ENCODE measurements around the gene NBL1.

NBL1 gene

DNA sequence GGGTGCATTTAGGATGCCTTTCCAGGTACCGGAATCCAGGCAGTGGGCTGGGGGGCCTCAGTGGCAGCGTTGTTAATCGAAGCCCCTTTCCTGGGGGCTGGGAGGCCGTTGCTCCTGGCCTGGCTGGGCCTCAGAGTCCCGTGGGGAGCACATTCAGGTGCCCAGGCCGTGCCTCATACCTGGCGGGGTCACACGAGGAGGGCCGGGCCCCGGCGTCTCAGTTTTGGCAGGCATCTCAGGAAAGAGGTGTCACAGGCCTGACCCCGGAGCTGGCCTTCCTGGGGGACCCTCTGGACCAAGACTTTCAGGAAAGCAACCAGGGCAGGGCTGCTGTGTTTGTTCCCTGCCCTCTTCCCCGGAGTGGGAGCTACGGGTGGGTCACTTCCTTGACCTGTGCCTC lies 4.1 kb downstream of the NBL1 start:
- no peak overlapping the region for H3K4me2 ChIP-seq

DNA sequence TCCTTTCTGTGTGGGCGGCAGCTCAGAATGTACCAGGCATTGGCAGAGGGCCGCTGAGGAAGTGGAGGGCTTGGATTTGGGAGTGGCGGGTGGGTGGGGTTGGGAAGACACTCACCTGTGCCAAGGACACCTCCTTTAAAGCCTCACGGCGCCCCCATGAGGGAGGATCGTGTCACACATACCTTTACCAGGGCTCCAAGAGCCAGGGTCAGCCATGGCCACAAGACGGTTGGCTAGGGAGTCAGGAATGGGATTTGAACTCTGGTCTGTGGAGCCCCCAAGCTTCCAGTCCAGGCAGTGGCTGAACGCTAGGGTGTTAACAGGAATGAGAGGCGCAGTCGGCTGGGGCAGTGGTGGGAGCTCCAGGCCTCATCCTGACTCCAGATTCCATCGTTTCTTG lies 4.6 kb downstream of the NBL1 start:
- Histone ChIP-seq H3K4me1 (peaks cover 0 to 22% (median 11%) of the 10 kb centered on the region in 10 experiments; a peak in 16 of 20 replicates), H3K4me3 (no peak overlapping the region), H3K9ac (no peak overlapping the region), H3K9me3 (replicated peaks in 1 of 11) (no peaks in the 10 kb centered on the region), H4K20me1 (peaks cover 0 to 59% (median 32%) of the 10 kb centered on the region in 11 experiments; a peak in 17 of 22 replicates), H3K36me3 (no peaks in the 10 kb centered on the region), H3K27ac (no peak overlapping the region), H3K27me3 (peaks cover 39 to 48% (median 44%) of the 10 kb centered on the region in 11 experiments), H3K4me2 (no peak overlapping the region)
- no peak for TF ChIP-seq Cebpa-rat (IDR thresholded peaks at IDR 0.05)

More for the DNA sequence above, 4.1 kb downstream of the NBL1 start:
- no peak for TF ChIP-seq Cebpa-rat (IDR thresholded peaks at IDR 0.05)
- no peak overlapping the region for H3K4me3 ChIP-seq
- peaks cover 0 to 64% (median 35%) of the 10 kb centered on the region in 11 experiments; a peak in 17 of 22 replicates for H4K20me1 ChIP-seq
- no peak overlapping the region for H3K9ac ChIP-seq
- H3K4me1 ChIP-seq, result peaks cover 0 to 24% (median 14%) of the 10 kb centered on the region in 10 experiments; a peak in 16 of 20 replicates
- H3K36me3 ChIP-seq, result no peaks in the 10 kb centered on the region
- H3K27me3 ChIP-seq, result peaks cover 44 to 52% (median 49%) of the 10 kb centered on the region in 11 experiments
- no peak overlapping the region for H3K27ac ChIP-seq
- H3K9me3 ChIP-seq (replicated peaks in 1 of 11), result no peaks in the 10 kb centered on the region

DNA sequence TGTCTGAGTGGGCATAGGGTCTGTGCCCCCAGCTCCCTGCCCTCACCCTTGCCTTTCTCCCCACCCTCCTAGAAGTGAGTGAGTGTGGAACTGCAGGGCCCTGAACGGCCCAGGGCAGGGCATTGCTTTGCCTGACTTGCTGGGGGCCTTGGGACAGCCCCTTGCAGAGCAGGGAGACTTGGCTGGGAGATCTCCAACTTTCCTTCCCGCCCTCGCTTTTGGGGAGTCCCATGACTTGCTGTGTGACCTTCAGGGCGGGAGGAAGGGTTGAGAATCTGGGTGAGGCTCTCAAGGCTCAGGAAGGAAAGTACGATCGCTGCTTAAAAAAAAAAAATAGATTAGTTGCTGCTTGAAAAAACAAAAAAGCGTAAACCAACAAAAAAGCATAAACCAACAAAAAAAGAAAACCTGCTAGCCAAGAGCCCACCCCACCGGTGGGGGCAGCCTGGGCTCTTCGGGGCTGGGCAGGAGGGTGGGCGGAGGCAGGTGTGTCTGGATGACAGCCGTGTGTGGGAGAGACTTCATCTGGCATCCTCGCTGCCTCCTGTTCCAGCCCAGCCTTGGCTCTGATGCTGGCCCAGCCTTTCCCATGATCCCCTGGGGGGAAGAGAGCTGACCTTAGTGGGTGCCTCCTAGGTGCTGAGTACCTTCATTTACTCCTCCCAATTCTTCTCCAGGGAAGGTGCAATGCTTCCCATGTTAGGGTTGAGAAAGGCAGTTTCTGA lies 6.5 kb downstream of the NBL1 start:
- Histone ChIP-seq H3K4me3 (no peak overlapping the region), H3K9me3 (replicated peaks in 1 of 11) (no peaks in the 10 kb centered on the region), H3K4me2 (peak overlapping the region in 4 of 11 experiments; percentile 10 to 32 (median 19); a peak in 5 of 22 replicates), H3K27ac (no peak overlapping the region), H4K20me1 (peaks cover 0 to 48% (median 22%) of the 10 kb centered on the region in 11 experiments; a peak in 17 of 22 replicates), H3K9ac (peak overlapping the region in 3 of 11 experiments; percentile 0 to 13 (median 10); a peak in 1 of 22 replicates), H3K27me3 (peaks cover 21 to 29% (median 26%) of the 10 kb centered on the region in 11 experiments), H3K36me3 (no peaks in the 10 kb centered on the region), H3K4me1 (peaks cover 0 to 17% (median 7%) of the 10 kb centered on the region in 10 experiments; a peak in 10 of 20 replicates)
- no peak for TF ChIP-seq Cebpa-rat (IDR thresholded peaks at IDR 0.05)

DNA sequence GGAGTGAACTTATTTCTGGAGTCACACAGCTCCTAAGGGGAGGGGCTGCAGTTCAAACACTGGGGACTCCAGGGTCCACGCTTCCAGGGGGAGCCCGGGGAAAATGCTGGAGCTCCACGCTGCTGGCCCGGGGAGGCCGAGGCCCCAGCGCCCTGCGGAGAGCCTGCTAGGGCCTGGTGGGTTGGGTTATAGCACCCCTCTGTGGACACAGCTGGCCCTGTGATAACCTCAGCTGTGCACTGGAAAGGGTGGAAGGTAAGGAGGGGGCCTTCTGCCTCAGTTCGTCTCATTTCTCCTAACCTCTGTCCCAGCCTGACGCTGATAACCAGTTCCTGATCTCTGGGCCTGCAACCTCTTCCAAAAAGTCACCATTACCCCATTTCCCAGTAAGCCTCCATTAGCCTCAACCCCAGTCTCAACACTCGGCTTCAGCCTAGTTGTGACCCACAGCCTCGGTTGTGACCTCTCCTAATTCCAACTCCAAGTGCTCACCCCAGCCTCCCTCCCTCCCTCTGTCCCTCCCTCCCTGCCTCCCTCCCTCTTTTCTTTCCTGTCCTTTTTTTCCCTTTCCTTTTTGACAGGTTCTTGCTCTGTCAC lies 7.1 kb downstream of the NBL1 start:
- TF ChIP-seq Cebpa-rat (IDR thresholded peaks at IDR 0.05), result no peak
- Histone ChIP-seq H3K4me3 (no peak overlapping the region), H3K27ac (no peak overlapping the region), H3K9me3 (replicated peaks in 1 of 11) (no peaks in the 10 kb centered on the region), H3K36me3 (no peaks in the 10 kb centered on the region), H3K4me2 (peak overlapping the region in 4 of 11 experiments; percentile 10 to 32 (median 19); a peak in 5 of 22 replicates), H4K20me1 (peaks cover 0 to 46% (median 20%) of the 10 kb centered on the region in 11 experiments; a peak in 17 of 22 replicates), H3K4me1 (peaks cover 0 to 10% (median 7%) of the 10 kb centered on the region in 10 experiments; a peak in 9 of 20 replicates), H3K9ac (no peak overlapping the region), H3K27me3 (peaks cover 14 to 22% (median 19%) of the 10 kb centered on the region in 11 experiments)

DNA sequence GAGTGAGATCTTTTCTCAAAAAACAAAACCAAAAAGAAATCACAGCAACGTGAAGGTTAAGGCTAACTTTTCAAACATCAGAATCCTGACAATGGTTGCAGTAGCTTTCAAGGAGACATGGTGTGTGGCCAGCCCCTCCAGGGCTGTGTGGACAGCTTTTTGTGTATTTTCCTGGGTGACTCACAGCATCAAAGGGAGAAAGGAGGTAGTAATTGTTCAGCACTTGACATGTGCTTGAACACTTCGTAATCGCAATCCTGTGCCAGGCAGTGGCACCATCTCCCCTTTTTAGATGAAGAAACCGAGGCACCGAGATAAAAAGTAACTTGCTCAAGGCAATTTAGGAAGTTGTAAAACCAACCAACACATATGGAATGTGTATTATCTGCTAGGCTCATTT lies 10.3 kb downstream of the NBL1 start:
- no peak overlapping the region for H3K4me3 ChIP-seq
- H3K36me3 ChIP-seq, result no peaks in the 10 kb centered on the region
- no peak for TF ChIP-seq Cebpa-rat (IDR thresholded peaks at IDR 0.05)
- no peaks in the 10 kb centered on the region for H3K9me3 ChIP-seq (replicated peaks in 1 of 11)
- peaks cover 0 to 36% (median 8%) of the 10 kb centered on the region in 11 experiments; a peak in 7 of 22 replicates for H4K20me1 ChIP-seq
- H3K4me2 ChIP-seq, result peak overlapping the region in 1 of 11 experiments; percentile 24; a peak in 1 of 22 replicates
- H3K27ac ChIP-seq, result no peak overlapping the region
- H3K4me1 ChIP-seq, result peaks cover 0 to 8% (median 4%) of the 10 kb centered on the region in 10 experiments; a peak in 7 of 20 replicates
- no peak overlapping the region for H3K9ac ChIP-seq
- H3K27me3 ChIP-seq, result no peaks in the 10 kb centered on the region

DNA sequence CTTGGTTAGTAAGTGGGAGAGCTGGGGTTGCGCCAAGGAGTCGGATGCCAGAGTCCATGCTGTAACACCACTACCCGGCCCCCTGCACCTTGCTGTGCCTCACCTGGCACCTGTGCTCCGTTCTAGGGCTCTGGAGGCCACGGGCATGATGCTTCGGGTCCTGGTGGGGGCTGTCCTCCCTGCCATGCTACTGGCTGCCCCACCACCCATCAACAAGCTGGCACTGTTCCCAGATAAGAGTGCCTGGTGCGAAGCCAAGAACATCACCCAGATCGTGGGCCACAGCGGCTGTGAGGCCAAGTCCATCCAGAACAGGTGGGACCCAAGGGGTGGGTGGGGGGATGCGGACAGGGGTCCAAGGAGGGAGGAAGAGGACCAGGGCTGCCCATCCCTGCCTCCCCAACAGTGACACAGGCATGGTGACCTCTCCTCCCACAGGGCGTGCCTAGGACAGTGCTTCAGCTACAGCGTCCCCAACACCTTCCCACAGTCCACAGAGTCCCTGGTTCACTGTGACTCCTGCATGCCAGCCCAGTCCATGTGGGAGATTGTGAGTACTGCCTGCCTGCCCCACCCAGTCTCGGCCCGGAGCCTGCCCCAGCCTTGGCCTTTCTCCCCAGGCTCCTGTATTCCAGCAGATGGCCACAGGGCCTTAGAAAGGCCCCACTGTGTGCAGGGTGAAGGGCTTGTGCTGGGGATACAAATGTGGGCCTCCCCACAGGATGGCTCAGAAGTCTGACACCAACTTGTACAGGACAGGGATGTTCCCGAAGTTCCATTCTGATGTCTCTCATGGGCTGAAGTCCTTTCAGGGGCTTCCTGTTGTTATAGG lies 11.0 kb downstream of the NBL1 start:
- Histone ChIP-seq H3K27ac (no peak overlapping the region), H3K4me3 (no peak overlapping the region)

DNA sequence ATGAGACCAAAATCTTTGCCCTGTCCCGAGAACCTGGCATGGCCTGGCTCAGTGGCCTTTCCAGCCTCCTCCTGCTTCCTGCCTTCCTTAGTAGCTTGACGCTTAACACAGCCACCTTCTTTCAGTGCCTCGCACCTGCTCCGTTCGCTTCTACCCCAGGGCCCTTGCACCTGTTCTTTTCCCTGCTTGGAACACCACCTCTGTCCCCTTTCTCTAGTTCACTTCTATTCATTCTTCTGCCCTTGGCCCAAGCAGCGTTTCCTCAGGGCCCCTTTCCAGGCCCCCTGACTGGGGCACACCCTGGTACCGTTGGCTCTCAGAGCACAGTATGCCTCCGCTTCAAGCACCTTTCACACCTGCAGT lies 11.6 kb downstream of the NBL1 start:
- no peaks in the 10 kb centered on the region for H3K9me3 ChIP-seq (replicated peaks in 1 of 11)
- no peaks in the 10 kb centered on the region for H3K27me3 ChIP-seq
- peaks cover 0 to 10% (median 6%) of the 10 kb centered on the region in 10 experiments; a peak in 9 of 20 replicates for H3K4me1 ChIP-seq
- no peaks in the 10 kb centered on the region for H3K36me3 ChIP-seq
- peaks cover 0 to 29% (median 1%) of the 10 kb centered on the region in 11 experiments; a peak in 7 of 22 replicates for H4K20me1 ChIP-seq
- no peak overlapping the region for H3K4me2 ChIP-seq
- no peak overlapping the region for H3K4me3 ChIP-seq
- no peak for TF ChIP-seq Cebpa-rat (IDR thresholded peaks at IDR 0.05)
- no peak overlapping the region for H3K9ac ChIP-seq
- H3K27ac ChIP-seq, result no peak overlapping the region

More for the DNA sequence above, 11.0 kb downstream of the NBL1 start:
- peaks cover 0 to 34% (median 7%) of the 10 kb centered on the region in 11 experiments; a peak in 7 of 22 replicates for H4K20me1 ChIP-seq
- TF ChIP-seq Cebpa-rat (IDR thresholded peaks at IDR 0.05), result no peak
- H3K4me2 ChIP-seq, result no peak overlapping the region
- no peaks in the 10 kb centered on the region for H3K9me3 ChIP-seq (replicated peaks in 1 of 11)
- H3K36me3 ChIP-seq, result no peaks in the 10 kb centered on the region
- H3K9ac ChIP-seq, result no peak overlapping the region
- peaks cover 0 to 10% (median 5%) of the 10 kb centered on the region in 10 experiments; a peak in 9 of 20 replicates for H3K4me1 ChIP-seq
- H3K27me3 ChIP-seq, result no peaks in the 10 kb centered on the region

DNA sequence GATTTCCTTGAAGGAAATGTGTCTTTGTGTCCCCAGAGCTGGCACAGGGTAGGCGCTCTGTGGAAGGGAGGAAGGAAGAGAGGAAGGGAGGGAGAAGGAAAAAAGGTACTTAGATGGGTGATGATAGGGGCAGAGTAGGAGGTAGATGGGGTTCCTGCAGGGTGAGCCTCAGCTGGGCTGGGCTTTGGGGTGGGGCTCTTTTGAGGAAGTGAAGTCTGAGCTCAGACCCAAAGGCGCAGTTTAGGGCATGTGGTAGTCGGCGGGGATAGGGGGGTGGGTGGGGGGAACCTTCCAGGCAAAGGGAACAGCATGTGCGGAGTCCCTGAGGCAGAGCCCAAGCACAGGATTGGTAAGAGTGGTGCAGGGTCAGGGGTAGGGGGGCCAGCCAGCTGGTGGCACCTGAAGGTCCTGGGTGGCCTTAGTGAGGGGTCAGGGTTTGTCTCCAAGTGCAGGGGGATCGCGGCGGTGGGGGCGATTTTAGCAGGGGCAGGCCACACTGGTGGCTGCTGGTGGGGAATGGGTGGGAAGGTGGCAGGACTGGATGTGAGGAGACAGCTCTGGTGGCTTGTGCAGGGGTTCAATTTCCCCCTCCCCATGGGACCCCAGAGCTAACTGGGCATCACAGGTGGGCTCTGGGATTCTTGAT lies 12.1 kb downstream of the NBL1 start:
- Histone ChIP-seq H3K27me3 (no peaks in the 10 kb centered on the region), H3K36me3 (no peaks in the 10 kb centered on the region), H4K20me1 (peaks cover 0 to 25% (median 0%) of the 10 kb centered on the region in 11 experiments; a peak in 3 of 22 replicates), H3K9me3 (replicated peaks in 1 of 11) (no peaks in the 10 kb centered on the region), H3K27ac (no peak overlapping the region), H3K4me3 (no peak overlapping the region), H3K4me1 (peaks cover 0 to 10% (median 6%) of the 10 kb centered on the region in 10 experiments; a peak in 9 of 20 replicates), H3K9ac (no peak overlapping the region), H3K4me2 (no peak overlapping the region)
- TF ChIP-seq Cebpa-rat (IDR thresholded peaks at IDR 0.05), result no peak

Data from BLaER1 treated with 17β-estradiol and CSF1 and Interleukin-3, amounts not matched to agents 10 nM and 100 nM (cell line).